GM12878 (cell line): ENCODE measurements around the gene ACTA2. TPM values are rescaled to one million over a fixed set of nuclear protein-coding genes. Genes with fewer than 3 reads are reported as not detected.

Experiments used
- E4F1 ChIP-seq: fragments of 450-650 bp; IDR thresholded peaks from 2 replicates; pipeline ENCODE4 v1.6.1; 2018; ENCODE audit warnings: borderline replicate concordance, mild to moderate bottlenecking; ENCODE audit not compliant: partially characterized antibody
- EED ChIP-seq: sonication (generic); IDR thresholded peaks from 2 replicates; pipeline ENCODE4 v1.6.1; 2016; ENCODE audit warnings: antibody characterized with exemption, low read depth
- GATAD2B ChIP-seq: fragments of 450-650 bp; conservative IDR thresholded peaks from 2 replicates; pipeline ENCODE4 v1.6.1; 2017; ENCODE audit warnings: low read depth, mild to moderate bottlenecking, moderate library complexity
- HSF1 ChIP-seq: fragments of 150-350 bp; IDR thresholded peaks from 2 replicates; pipeline ENCODE4 v1.6.1; 2014; ENCODE audit warnings: mild to moderate bottlenecking, low read depth, low read length
- IKZF2 ChIP-seq, 2 experiments: fragments of 450-650 bp; IDR thresholded peaks; 2 replicates each; pipeline ENCODE4 v1.6.1; 2017; ENCODE audit warnings: mild to moderate bottlenecking in 2 of 2, moderate library complexity in 2 of 2
- IRF3 ChIP-seq: fragments of 450-650 bp; IDR thresholded peaks from 2 replicates; pipeline ENCODE4 v1.6.1; 2014; ENCODE audit warnings: mild to moderate bottlenecking
- JUNB ChIP-seq: IDR thresholded peaks from 2 replicates; pipeline ENCODE4 v1.6.1; 2016; ENCODE audit warnings: antibody characterized with exemption, mild to moderate bottlenecking
- KLF5 ChIP-seq: fragments of 450-650 bp; IDR thresholded peaks from 2 replicates; pipeline ENCODE4 v1.6.1; 2014; ENCODE audit warnings: mild to moderate bottlenecking; ENCODE audit not compliant: partially characterized antibody
- MEF2B ChIP-seq: fragments of 450-650 bp; IDR thresholded peaks from 2 replicates; pipeline ENCODE4 v1.6.1; 2018; ENCODE audit warnings: mild to moderate bottlenecking, moderate library complexity; ENCODE audit not compliant: partially characterized antibody, poor library complexity, severe bottlenecking
- NFIC ChIP-seq: IDR thresholded peaks from 2 replicates; pipeline ENCODE4 v1.6.1; 2012; ENCODE audit warnings: low read depth, mild to moderate bottlenecking, inconsistent platforms, low read length, moderate library complexity
- PAX5 ChIP-seq: IDR thresholded peaks from 2 replicates; pipeline ENCODE4 v1.6.1; 2011; ENCODE audit warnings: low read depth, low read length, borderline replicate concordance
- PBX3 ChIP-seq: IDR thresholded peaks from 2 replicates; pipeline ENCODE4 v1.6.1; 2011; ENCODE audit warnings: mild to moderate bottlenecking, low read depth, low read length, moderate library complexity; ENCODE audit not compliant: insufficient replicate concordance
- RELB ChIP-seq: fragments of 450-650 bp; IDR thresholded peaks from 2 replicates; pipeline ENCODE4 v1.6.1; 2017; ENCODE audit warnings: low read depth, mild to moderate bottlenecking, moderate library complexity
- SIN3A ChIP-seq: IDR thresholded peaks from 2 replicates; pipeline ENCODE4 v1.6.1; 2012; ENCODE audit warnings: low read depth, low read length, improper control_type of control experiment
- SMAD1 ChIP-seq: fragments of 450-650 bp; IDR thresholded peaks from 2 replicates; pipeline ENCODE4 v1.6.1; 2018; ENCODE audit warnings: mild to moderate bottlenecking, low read depth; ENCODE audit not compliant: partially characterized antibody
- SMARCA5 ChIP-seq: fragments of 450-650 bp; IDR thresholded peaks from 2 replicates; pipeline ENCODE4 v1.6.1; 2017; ENCODE audit warnings: mild to moderate bottlenecking
- SREBF1 ChIP-seq: IDR thresholded peaks from 2 replicates; pipeline ENCODE4 v1.6.1; 2012; ENCODE audit warnings: mild to moderate bottlenecking, low read length
- TBL1XR1 ChIP-seq: IDR thresholded peaks from 2 replicates; pipeline ENCODE4 v1.6.1; 2012; ENCODE audit warnings: low read depth, low read length, improper control_type of control experiment
- ZZZ3 ChIP-seq: IDR thresholded peaks from 2 replicates; pipeline ENCODE4 v1.6.1; 2011; ENCODE audit warnings: low read depth; ENCODE audit not compliant: control insufficient read depth, insufficient read length
- polyA plus RNA-seq, 11 experiments: library from polyadenylated mRNA; depleted of rRNA in 4 of 11; unstranded in 6 of 11; stranded (reverse) in 5 of 11; fragments of >200 nt; fragmentation: Nextera tagmentation in 4 of 11; fragmentation: Illumina TruSeq in 1 of 11; extraction: Ambion mirVana in 4 of 11; extraction: Trizol in 1 of 11; gene quantifications; 1 replicate in 1 of 11; 2 replicates in 10 of 11; pipeline versions ENCODE4 v1.2.1 to v1.2.3, GENCODE V29; 2011 to 2016; ENCODE audit warnings: inconsistent platforms in 2 of 11, missing spikeins in 2 of 11, low read depth in 1 of 11
- total RNA-seq, 4 experiments: library from RNA; depleted of rRNA in 3 of 4; stranded (reverse); fragments of >200 nt in 3 of 4; fragmentation: Illumina TruSeq in 1 of 4; extraction: Trizol in 1 of 4; gene quantifications; 2 replicates each; pipeline versions ENCODE4 v1.2.1 to v1.2.3, GENCODE V29; 2013 to 2021
- TF ChIP-seq, protein P1 (sequence below): IDR thresholded peaks from 2 replicates; pipeline ENCODE4 v1.6.1; 2012; ENCODE audit warnings: low read depth, low read length, improper control_type of control experiment

Gene ACTA2
- total and polyA plus RNA-seq, 10 of the 15 experiments (the other 5 are each of a cell fraction or from before 2014, with no cell fraction given) = 7.4 to 78.2 (median 32.4) TPM

- 0 out of 2 replicates have a peak, but pooled peaks have one; percentile 41 for TF ChIP-seq RELB
- TF ChIP-seq NFIC = 0 out of 2 replicates have a peak, but pooled peaks have one; percentile 31
- TF ChIP-seq JUNB = peak; percentile 17; the same call in 1 of the 2 replicates
- TF ChIP-seq, protein P1, sequence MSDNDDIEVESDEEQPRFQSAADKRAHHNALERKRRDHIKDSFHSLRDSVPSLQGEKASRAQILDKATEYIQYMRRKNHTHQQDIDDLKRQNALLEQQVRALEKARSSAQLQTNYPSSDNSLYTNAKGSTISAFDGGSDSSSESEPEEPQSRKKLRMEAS = no peak
- no peak for TF ChIP-seq MEF2B
- TF ChIP-seq ZZZ3 = no peak
- TF ChIP-seq SREBF1 = no peak
- TF ChIP-seq HSF1 = no peak
- peak; percentile 75 to 83 for TF ChIP-seq IKZF2 (IDR thresholded peaks at IDR 0.05)
- no peak for TF ChIP-seq E4F1
- TF ChIP-seq SIN3A = no peak
- TF ChIP-seq SMAD1 = no peak
- TF ChIP-seq IRF3 = no peak
- TF ChIP-seq GATAD2B = 0 out of 2 replicates have a peak, but pooled peaks have one; percentile 31
- no peak for TF ChIP-seq PBX3
- TF ChIP-seq SMARCA5 = no peak
- TF ChIP-seq EED = peak; percentile 77
- 0 out of 2 replicates have a peak, but pooled peaks have one; percentile 51 for TF ChIP-seq PAX5
- TF ChIP-seq TBL1XR1 = no peak
- TF ChIP-seq KLF5 = no peak
These were observed 34.7 kb upstream of the ACTA2 start (continued) for GRCh38 chr10:88987243-88987725.
